Measurements from ENCODE around the gene TNFRSF4. TPM values are rescaled to one million over a fixed set of nuclear protein-coding genes. Genes with fewer than 3 reads are reported as not detected.

The TNFRSF4 gene
- total and polyA plus RNA-seq, 2 donors from 2014 or later, result 3.3 to 5.1 TPM

GRCh38 chr1:1236176-1236763, 22.3 kb upstream of the TNFRSF4 start:
- H3K9ac ChIP-seq (ENCODE audit: low read length in 3 of 3), result no peak overlapping the region
- TF ChIP-seq, protein P1, sequence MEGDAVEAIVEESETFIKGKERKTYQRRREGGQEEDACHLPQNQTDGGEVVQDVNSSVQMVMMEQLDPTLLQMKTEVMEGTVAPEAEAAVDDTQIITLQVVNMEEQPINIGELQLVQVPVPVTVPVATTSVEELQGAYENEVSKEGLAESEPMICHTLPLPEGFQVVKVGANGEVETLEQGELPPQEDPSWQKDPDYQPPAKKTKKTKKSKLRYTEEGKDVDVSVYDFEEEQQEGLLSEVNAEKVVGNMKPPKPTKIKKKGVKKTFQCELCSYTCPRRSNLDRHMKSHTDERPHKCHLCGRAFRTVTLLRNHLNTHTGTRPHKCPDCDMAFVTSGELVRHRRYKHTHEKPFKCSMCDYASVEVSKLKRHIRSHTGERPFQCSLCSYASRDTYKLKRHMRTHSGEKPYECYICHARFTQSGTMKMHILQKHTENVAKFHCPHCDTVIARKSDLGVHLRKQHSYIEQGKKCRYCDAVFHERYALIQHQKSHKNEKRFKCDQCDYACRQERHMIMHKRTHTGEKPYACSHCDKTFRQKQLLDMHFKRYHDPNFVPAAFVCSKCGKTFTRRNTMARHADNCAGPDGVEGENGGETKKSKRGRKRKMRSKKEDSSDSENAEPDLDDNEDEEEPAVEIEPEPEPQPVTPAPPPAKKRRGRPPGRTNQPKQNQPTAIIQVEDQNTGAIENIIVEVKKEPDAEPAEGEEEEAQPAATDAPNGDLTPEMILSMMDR (IDR thresholded peaks at IDR 0.05; ENCODE audit: borderline replicate concordance, extremely low read depth, insufficient read depth), result no peak
- H3K9me3 ChIP-seq (ENCODE audit: control insufficient read depth in 2 of 3, insufficient read depth in 1 of 3, low read length in 3 of 3), result no peaks in the 10 kb centered on the region
- no peaks in the 10 kb centered on the region for H3K27me3 ChIP-seq (ENCODE audit: control insufficient read depth, insufficient read depth, low read length)
- no peak overlapping the region for H3K27ac ChIP-seq (ENCODE audit: low read depth in 2 of 2, low read length in 2 of 2)
- no peaks in the 10 kb centered on the region for H3K36me3 ChIP-seq (ENCODE audit: control insufficient read depth in 2 of 3, insufficient read depth in 3 of 3, low read length in 3 of 3)
- DNase-seq, result no peak
- intact Hi-C loops (cut with DNase I), result loop anchor here (10.0 kb wide), 1 partner anchor 111 kb away; no protein-coding TSS in a partner anchor
- no peak overlapping the region for H3K4me3 ChIP-seq (ENCODE audit: low read length in 3 of 3)
- peaks cover 0 to 9% (median 0%) of the 10 kb centered on the region in 3 donors for H3K4me1 ChIP-seq (ENCODE audit: control insufficient read depth in 2 of 3, insufficient read depth in 2 of 3, low read depth in 1 of 3, low read length in 3 of 3)
- no peak for FAIRE-seq

DNA sequence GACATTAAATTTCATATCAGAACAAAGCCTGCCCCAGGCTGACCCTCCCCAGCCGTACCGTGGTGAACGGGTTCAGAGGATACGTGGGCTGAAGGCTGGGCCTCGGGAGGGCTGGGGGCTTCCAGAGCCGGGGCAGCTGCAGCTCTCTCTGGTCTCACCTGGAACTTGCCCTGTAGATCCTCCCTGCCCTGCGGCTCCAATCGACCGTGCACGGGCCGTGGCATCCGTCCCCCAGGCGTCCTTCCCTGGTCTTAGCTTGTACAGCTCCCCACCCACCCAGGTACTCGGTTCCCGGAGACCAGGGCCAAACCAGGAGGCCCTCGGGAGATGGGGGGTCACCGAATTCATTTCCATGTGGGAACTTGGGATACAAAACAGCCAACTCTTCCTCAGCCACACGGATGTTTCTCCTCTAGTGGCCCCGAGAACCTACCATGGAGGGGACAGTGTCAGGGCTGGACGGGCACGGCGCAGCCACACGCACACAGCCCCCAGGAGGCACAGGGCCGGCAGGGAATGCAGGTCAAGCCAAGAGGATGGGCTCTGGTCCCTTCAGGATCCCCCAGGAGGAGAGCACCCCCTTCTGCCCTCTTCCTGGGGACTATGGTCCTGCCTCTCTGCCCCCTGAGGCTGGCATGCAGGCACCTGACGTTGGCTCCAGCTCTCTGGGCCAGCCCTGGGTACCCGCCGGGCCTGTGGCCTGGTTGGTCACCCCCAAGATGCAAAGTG, 21.2 kb upstream of the TNFRSF4 start:
- DNase-seq (no peak), FAIRE-seq (no peak)
- TF ChIP-seq, protein P1 (IDR thresholded peaks at IDR 0.05; ENCODE audit: borderline replicate concordance, extremely low read depth, insufficient read depth), result no peak
- Histone ChIP-seq H3K36me3 (ENCODE audit: control insufficient read depth in 2 of 3, insufficient read depth in 3 of 3, low read length in 3 of 3) (no peaks in the 10 kb centered on the region), H3K9ac (ENCODE audit: low read length in 3 of 3) (no peak overlapping the region), H3K9me3 (ENCODE audit: control insufficient read depth in 2 of 3, insufficient read depth in 1 of 3, low read length in 3 of 3) (no peaks in the 10 kb centered on the region), H3K27me3 (ENCODE audit: control insufficient read depth, insufficient read depth, low read length) (no peaks in the 10 kb centered on the region), H3K4me3 (ENCODE audit: low read length in 3 of 3) (no peak overlapping the region), H3K4me1 (ENCODE audit: control insufficient read depth in 2 of 3, insufficient read depth in 2 of 3, low read depth in 1 of 3, low read length in 3 of 3) (peaks cover 0 to 16% (median 3%) of the 10 kb centered on the region in 3 donors), H3K27ac (ENCODE audit: low read depth in 2 of 2, low read length in 2 of 2) (no peak overlapping the region)
- intact Hi-C loops (cut with DNase I), result loop anchor here (10.0 kb wide), 1 partner anchor 110 kb away; no protein-coding TSS in a partner anchor

GRCh38 chr1:1234180-1234808, 20.3 kb upstream of the TNFRSF4 start:
- Histone ChIP-seq H3K9me3 (ENCODE audit: control insufficient read depth in 2 of 3, insufficient read depth in 1 of 3, low read length in 3 of 3) (no peaks in the 10 kb centered on the region), H3K27me3 (ENCODE audit: control insufficient read depth, insufficient read depth, low read length) (no peaks in the 10 kb centered on the region), H3K4me3 (ENCODE audit: low read length in 3 of 3) (no peak overlapping the region), H3K27ac (ENCODE audit: low read depth in 2 of 2, low read length in 2 of 2) (no peak overlapping the region), H3K9ac (ENCODE audit: low read length in 3 of 3) (no peak overlapping the region), H3K4me1 (ENCODE audit: control insufficient read depth in 2 of 3, insufficient read depth in 2 of 3, low read depth in 1 of 3, low read length in 3 of 3) (peaks cover 0 to 23% (median 12%) of the 10 kb centered on the region in 3 donors), H3K36me3 (ENCODE audit: control insufficient read depth in 2 of 3, insufficient read depth in 3 of 3, low read length in 3 of 3) (peaks cover 0 to 2% (median 0%) of the 10 kb centered on the region in 3 donors)
- TF ChIP-seq, protein P1 (IDR thresholded peaks at IDR 0.05; ENCODE audit: borderline replicate concordance, extremely low read depth, insufficient read depth), result no peak
- intact Hi-C loops (cut with DNase I), result loop anchor here (10.0 kb wide), 1 partner anchor 109 kb away; no protein-coding TSS in a partner anchor
- FAIRE-seq (no peak), DNase-seq (no peak)
